Gastroesophageal sphincter (tissue), 3 donors: Measurements from ENCODE around the gene MMP17.

Experiments used
- CTCF ChIP-seq, 4 experiments: fragments of 200-600 bp in 2 of 4; fragments of 450-650 bp in 2 of 4; sonication (generic) in 1 of 4; IDR thresholded peaks; one replicate each; pipeline ENCODE4 v1.5.1; 2017 to 2019; ENCODE audit warnings: antibody characterized with exemption in 4 of 4, mild to moderate bottlenecking in 2 of 4, moderate library complexity in 2 of 4
- EP300 ChIP-seq: sonication (generic); formaldehyde crosslinking; IDR thresholded peaks from one replicate; pipeline ENCODE4 v1.6.1; 2017; ENCODE audit warnings: antibody characterized with exemption, mild to moderate bottlenecking
- POLR2AphosphoS5 ChIP-seq: sonication (generic); formaldehyde crosslinking; IDR thresholded peaks from one replicate; pipeline ENCODE4 v1.6.1; 2017; ENCODE audit warnings: antibody characterized with exemption

DNA sequence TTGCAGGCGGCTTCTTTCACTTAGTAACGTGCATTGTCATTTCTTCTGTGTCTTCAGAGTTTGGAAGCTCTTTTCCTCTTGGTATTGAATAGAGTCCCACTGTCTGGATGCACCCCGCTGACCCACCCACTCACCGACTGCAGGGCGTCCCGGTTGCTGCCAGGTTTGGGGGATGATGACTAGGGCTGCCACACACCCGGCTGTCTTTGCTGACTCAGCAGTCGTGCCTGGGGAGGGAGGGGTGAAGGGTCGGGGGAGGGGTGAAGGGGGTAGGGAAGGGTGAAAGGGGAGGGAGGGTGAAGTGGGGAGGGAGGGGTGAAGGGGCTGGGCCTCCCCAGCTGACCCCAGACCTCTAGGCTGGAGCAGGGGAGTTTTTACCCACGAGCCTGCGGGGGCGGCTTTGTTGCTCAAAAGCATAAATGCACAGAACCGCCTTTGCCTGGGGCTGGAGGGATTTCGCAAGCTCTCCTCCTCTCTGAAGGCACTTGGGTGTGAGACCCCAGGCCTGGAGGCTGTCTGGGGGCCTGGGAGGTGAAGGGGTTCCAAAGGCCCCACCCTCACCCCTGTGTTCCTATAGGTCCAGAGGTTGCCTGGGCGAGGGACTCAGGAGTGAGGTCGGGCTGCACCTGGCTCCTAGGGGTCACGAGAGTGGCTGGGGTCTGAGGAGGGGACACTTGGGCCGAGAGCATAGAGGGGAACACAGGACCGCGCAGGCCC lies 35.0 kb downstream of the MMP17 start:
- TF ChIP-seq EP300 (no peak), CTCF (IDR thresholded peaks at IDR 0.05) (no peak), POLR2AphosphoS5 (no peak)
